GM19397 (cell line): ENCODE data around the gene ARFGEF2.
"Not testable (repeated sequence)": the region's sequence is repeated elsewhere in the genome, so short reads cannot be mapped to it uniquely, and the experiment has no call there.

Source experiments
- ATAC-seq: cut with Tn5 transposase; IDR thresholded peaks from one replicate; pipeline ENCODE4 v1.9.1; 2021; ENCODE audit warnings: mild to moderate bottlenecking, moderate library complexity; ENCODE audit not compliant: unreplicated experiment

The ARFGEF2 gene

DNA sequence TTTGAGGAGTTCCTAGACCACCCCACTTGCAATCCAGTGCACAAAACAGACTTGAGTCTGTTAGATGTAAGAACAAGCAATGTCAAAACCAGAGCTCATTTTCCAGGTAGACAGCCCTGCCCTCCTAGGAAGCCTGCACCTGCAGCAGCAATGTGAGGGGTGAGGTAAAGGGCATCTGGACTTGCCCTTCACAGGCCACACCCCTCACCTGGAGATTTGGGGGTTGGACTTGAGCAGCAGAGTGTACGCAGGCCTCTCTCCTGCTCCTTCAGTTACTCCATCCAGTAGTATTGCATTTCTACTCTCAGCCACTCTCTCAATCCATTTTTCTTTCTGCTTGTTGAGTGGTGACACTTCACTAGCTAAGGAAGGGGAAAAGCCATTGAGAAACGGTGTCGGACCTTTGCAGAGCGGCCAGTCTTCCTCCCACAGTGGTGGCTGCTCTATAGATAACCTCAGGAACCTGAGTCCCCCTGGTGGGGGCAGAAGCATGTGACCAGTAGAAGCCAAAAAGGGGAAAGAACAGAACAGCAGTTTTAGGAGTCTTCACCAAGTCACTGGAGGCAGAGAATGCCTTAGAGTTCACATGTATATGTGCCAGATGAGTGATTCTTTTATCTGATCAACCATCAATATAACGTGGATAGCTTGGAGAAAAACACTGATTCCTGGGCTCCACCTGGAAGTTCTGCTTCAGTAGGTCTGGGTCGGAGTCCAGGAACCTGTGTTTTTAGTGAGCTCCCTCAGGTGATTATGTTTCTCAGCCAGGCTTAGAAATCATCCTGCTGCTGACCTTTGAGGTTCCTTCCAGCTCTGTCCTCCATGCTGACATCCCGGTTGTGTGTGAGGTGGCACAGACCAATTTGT is 28.0 kb downstream of the ARFGEF2 start:
- no peak for ATAC-seq

DNA sequence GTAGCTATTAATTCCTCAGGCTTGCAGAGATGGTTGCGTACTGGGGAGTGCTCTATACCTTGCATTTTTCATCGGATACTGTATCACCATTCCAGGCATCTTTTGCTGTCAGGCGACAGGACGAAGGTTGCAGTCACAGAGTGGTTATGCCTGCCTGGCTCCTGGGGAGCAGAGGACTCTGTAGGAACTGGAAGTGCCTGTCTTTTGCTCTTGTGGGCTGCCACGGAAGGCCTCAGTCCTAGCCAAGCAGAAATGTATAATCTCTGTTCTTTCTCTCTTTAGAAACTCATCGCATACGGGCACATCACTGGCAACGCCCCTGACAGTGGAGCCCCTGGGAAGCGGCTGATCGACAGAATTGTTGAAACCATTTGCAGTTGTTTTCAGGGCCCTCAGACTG is 29.5 kb downstream of the ARFGEF2 start:
- no peak for ATAC-seq

DNA sequence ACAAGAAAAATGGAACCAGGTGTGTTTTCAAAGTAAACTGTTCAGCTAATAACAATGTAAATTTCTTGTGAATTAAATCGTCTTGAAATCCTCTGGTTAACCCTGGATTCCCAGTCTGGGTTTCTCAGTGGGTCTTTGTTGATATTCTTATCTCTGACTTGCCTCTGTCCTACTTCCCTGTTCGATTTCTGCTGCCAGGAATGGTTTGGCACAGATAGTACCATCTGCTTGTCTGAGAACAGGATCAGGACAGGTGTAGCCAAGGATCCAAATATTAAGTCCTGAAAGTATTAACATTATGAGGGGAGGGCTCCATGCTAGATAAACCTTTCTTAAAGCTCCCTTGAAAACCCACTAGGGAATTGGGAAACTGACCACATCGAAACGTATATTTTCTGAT is 30.1 kb downstream of the ARFGEF2 start:
- ATAC-seq, result no peak

DNA sequence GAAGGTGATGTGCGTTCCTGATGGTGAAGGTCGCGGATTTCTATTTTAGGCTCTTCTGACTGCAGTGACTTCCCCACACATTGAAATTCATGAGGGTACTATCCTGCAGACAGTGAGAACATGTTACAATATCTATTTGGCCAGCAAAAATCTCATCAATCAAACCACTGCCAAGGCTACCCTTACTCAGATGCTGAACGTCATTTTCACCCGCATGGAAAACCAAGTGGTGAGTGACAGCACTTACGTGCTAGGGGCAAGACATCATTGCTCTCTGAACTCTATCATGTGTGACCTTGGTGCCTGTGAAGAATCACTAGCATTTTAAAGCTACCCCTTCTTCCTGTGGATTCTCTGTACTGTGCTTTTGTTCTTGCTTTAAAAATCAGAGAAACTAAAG is 31.1 kb downstream of the ARFGEF2 start:
- no peak for ATAC-seq

DNA sequence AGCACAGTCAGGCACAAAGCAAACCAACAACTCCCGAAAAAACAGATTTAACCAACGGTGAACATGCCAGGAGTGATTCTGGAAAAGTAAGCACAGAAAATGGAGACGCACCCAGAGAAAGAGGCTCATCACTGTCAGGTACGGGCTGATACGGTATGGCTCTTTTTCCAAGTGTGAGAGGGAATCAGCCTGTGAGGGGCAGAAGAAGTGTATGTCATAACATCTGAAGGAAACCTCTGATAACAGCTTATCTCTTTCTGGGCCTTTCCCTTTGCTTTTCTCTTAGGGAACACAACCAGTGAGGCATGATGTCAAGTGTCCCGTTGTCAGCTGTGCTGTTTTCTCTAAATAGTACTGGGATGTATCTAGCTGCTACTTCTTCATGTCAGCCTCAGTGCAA is 32.1 kb downstream of the ARFGEF2 start:
- ATAC-seq, result no peak

DNA sequence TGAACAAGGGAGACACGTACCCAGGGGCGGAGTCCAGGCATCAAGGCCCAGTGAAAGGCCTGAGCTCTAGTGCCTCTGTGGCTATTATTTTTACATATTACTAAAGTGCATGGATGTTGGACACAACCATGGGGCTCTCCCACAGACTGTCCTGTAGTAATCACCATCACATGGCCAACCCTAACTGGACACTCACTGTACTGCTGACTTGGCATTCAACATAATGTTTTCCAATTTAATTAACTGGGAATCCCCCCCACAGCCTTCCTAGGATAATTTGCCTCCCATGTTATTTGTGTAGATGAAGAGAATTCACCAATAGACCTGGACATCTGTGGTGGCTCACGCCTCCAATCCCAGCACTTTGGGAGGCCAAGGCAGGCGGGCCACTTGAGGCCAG is 34.5 kb downstream of the ARFGEF2 start:
- ATAC-seq, result no peak

DNA sequence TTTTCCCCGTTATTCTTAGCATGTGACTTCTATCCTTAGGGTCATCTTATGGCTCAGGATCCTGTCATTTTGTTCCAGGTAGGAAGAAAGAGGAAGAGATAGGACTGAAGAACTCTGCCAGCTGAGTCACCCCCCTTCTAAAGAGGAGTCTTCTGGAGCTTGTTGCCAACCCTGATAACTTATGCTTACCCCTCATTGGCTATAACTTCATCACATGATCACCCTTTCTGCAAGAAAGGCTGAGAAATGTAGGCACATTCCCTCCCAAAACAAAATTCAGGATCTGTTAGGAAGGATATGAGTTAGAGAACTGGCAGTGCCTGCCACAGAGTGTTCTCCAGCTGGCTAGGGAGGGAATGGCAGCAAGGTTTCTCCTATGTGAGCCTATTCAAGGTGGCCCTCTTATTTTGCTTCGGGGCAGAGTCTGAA is 35.6 kb downstream of the ARFGEF2 start:
- ATAC-seq, result no peak

DNA sequence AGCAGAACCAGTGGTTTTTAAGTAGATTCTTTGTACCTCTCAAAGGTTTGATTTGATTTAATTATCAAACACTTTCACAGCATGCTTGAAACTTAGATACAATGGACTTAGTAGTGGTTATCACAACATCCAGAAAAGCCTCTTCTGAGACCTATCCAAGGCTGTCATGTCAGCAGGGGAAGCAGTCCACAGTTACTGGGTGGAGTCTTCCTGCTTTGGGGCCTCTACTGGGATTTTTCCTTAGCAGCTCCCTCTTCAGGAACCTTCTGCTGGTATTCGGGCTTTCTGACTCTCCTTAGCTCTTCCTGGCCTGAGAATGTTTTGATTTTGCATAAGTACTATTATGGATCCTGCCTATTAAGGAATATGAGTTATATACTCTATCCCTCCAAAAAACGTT is 36.0 kb downstream of the ARFGEF2 start:
- ATAC-seq, result no peak

DNA sequence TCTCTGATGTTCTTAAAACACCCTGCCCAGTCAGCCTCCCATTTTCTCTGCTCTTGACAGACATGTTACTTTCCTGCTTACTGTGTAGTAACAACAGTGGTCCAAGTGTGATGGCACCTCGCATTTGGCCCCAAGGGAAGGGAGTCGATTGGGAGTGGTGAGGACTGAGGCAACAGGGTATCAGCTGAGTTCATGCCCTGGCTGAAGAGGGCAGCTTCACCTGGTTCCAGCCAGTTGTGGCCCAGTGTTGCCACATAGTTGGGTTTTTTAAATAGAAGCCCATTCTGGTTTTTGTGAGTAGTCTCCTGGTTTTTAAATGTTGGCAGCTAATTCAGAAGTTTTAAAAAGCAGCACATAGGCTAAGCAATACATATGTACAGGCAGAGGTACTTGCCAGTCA is 37.2 kb downstream of the ARFGEF2 start:
- ATAC-seq, result no peak

DNA sequence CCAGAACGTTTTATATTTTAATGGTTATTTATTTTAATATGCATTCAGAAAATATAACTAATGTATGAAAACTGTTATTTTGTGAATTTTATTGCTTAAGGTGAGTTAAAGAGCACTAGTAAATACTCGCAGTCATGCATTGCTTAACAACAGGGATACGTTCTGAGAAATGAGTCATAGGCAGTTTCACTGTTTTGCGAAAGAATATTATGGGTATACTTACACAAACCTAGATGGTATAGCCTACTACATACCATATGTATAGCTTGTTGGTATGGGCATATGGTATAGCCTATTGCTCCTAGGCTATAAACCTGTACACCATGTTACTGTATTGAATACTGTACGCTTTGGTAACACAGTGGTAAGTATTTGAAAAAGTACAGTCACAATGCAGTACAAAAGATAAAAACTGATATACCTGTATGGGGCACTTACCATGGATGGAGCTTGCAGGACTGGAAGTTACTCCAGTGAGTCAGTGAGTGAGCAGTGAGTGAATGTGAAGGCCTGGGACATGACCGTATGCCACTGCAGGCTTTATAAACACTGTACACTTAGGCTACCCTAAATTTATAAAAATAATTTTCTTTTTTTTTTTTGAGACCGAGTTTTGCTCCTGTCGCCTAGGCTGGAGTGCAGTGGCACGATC is 38.5 kb downstream of the ARFGEF2 start:
- ATAC-seq, result no peak

DNA sequence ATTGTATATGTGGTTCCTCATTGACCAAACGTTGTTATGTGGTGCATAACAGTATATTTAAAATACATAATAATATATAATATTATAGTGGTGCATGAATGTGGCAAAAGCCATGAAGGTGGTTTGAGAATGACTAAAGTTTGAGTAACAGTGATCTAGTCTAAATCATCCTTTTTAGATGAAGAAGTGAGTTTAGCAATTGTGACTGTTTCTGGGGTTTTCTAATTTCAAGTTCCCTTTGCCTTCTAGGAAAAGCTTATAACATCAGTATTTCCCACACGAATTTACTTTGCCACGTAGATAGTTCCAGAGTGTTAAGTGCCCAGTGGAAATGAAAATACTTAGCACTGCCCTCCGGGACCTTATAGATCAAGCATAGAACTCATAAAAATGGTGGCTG is 40.9 kb downstream of the ARFGEF2 start:
- ATAC-seq, result no peak

DNA sequence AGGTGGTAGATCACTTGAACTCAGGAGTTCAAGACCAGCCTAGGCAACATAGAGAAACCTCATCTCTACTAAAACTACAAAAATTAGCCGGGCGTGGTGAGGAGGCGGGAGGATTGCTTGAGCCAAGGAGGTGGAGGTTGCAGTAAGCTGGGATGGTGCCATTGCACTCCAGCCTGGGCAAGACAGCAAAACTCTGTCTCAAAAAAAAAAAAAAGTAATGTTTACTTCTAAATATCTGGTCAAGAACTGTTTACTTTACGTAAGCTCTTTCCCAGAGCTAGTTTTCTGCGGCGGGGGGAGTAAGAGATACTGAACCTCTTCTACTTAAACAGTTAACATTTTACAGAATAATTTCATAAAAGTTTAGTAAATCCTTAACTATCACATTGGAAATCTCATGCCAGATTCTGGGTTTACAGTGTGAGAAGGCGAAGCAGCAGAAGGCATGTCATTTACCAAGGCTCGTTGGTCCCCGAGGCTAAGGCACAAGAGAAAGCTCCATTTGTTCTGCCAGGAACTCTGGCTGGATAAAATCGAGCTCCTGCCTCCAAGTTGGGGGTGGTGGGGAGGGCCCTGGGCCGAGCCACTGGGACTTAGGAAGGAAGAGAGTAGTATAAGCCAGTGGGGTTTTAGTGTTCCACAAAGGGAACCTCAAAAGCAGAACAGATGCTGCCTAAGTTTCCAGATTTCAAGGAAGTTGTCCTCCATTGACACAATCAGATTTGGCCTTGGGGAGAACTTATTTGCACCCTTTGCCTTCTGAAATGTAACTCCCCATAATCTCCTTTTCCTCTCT is 41.7 kb downstream of the ARFGEF2 start:
- no peak for ATAC-seq

DNA sequence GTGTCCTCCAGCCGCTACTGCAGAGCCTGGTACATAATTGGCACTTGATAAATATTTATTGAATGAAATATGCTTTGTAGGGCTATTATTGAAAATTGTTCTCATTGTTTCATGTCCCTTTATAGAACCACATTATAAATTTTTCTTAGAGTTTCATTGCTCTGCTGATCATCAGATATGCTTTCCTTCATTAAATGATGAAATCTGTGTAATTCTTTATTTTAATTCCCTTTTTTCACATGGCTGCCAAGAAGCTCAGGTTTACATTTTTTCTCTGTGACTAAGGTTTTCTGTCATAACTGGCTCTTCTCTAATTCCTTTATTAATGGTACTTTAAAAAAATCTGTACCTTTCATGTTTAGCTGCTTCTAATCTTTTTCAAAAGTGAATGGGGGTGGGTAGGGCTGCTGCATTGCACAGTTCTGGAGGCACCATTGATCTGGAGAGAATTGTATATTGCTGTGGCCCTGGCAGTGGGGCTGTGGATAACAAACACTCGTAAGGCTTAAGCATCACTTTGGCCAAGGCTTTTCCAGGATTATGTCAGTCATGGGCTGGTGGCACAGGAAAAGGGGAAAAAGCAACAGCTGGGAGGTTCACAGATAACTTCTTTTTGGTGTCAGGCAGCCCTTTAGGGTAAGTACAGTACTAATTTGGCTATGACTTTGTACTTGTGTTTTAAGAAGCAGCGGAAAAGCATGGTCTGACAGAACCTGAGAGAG is 43.8 kb downstream of the ARFGEF2 start:
- no peak for ATAC-seq

DNA sequence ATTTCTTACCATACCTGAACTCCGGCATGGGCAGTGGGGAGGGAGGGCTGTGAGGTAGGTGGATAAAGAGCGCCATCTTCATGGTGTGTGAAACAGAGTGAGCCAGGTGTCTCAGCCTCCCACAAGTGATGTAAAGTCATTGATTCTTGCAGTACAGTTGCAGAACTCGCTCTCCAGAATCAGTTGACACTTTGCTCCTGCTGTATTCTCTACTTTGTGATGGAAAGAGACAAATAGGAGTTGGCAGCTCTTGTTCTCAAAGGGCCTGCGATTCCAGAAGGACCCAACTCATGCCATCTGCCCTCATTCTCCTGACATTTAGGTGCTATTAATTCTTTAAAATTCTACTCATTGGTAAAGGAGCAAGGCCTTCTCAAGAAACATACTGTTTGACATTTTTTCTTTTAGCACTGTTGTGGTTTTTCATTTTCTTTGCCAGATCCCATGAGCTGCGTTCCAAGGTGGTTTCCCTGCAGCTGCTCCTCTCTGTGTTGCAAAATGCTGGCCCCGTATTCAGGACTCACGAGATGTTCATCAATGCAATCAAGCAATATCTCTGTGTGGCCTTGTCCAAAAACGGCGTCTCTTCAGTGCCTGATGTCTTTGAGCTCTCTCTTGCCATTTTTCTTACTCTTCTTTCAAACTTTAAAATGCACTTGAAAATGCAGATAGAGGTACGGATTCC is 49.3 kb downstream of the ARFGEF2 start:
- ATAC-seq, result no peak

DNA sequence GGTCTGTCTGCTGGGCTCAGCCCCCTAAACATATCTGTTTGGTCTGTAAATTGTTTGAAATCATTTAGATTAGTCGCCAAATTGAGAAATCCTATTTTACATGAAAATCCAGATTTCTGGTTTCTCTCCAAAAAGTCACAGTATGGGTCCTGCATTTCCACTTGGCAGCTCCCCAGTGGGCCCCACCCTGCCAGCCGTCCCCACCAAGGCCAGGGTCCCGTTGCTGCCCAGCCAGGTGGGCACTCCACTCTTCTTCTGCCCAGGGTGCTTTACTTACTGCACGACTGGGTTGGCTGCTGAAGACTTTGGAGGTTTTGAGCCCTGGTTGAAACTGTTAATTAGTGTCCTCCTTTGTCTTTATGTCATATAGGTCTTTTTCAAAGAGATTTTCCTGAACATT is 50.4 kb downstream of the ARFGEF2 start:
- ATAC-seq, result no peak

DNA sequence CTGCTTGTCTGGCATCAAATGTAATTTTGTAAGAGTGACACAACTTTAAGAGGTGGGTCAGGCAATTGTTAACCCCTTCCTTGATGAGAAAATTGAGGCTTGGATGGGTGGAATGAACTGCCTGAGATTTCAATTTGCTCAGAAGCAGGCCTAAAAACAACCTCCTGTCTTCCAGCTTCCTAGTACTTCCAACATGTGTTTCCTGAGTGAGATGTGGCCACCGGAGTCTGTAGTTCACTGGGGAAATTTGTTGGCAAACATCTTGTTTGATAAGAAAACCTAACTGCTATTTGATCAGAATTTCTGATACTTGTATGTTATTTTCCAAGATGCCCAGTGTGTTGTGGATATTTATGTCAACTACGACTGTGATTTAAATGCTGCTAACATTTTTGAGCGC is 51.3 kb downstream of the ARFGEF2 start:
- no peak for ATAC-seq

DNA sequence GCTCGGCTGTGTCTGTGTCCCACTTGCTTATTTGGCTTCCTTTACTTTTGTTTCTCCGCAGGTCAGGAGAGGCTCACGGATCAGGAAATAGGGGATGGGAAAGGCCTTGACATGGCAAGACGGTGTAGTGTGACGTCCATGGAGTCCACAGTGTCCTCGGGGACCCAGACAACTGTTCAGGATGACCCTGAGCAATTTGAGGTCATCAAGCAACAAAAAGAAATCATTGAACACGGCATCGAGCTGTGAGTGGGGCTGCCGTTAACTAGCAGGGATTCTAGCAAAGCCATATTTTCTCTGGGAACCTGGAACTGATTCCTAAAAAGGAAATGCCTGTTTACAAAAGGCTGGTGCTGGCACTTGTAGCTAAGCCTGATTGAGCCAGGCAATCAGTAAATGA is 54.4 kb downstream of the ARFGEF2 start:
- no peak for ATAC-seq

DNA sequence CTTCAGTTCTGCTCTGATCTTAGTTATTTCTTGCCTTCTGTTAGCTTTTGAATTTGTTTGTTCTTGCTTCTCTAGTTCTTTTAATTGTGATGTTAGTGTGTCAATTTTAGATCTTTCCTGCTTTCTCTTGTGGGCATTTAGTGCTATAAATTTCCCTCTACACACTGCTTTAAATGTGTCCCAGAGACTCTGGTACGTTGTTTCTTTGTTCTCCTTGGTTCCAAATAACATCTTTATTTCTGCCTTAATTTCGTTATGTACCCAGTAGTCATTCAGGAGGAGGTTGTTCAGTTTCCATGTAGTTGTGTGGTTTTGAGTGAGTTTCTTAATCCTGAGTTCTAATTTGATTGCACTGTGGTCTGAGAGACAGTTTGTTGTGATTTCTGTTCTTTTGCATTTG is 58.5 kb downstream of the ARFGEF2 start:
- ATAC-seq, result not testable (repeated sequence)

DNA sequence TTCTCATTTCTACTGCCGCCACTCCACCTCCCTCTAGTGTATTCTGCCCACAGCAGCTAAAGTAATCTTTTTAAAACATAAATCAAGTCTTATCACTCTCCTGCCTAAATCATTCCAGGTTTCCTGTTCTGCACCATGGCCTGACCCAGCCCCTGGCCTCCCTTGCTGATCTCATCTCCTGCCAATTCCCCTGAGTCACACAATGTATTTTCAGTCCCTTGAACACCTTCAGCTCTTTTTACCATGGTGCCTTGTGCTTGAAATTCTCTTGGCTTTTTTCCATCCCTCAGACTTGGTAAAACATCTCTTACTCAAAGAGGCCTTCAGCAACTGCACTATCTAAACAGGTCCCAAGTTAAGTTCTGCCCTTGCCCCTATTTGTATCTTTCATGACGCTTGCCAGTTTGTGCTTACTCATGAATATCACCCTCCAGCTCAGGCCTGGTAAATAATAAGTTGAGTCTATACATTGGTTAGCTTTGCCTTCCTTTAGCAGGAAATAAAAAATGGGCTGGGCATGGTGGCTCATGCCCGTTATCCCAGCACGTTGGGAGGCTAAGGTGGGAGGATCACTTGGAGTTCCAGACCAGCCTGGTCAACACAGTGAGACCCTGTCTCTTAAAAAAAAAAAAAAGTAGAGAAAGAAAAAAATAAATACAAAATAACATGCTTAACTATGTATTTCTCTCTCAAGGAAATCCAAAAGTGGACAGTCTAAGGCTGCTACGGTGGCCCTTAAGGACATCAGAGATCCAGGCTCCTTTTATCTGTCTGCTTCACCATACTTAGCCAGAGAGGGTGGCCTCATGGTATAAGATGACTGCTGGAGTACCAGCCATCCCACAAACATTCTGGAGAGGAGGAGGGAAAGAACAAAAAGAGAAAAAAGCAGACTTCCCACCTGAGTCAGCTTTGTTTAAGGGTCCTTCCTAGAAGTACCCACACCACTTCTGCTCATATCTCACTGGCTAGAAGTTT is 62.2 kb downstream of the ARFGEF2 start:
- ATAC-seq, result no peak
